ENCODE results near the gene RAB34.

Gene RAB34

DNA sequence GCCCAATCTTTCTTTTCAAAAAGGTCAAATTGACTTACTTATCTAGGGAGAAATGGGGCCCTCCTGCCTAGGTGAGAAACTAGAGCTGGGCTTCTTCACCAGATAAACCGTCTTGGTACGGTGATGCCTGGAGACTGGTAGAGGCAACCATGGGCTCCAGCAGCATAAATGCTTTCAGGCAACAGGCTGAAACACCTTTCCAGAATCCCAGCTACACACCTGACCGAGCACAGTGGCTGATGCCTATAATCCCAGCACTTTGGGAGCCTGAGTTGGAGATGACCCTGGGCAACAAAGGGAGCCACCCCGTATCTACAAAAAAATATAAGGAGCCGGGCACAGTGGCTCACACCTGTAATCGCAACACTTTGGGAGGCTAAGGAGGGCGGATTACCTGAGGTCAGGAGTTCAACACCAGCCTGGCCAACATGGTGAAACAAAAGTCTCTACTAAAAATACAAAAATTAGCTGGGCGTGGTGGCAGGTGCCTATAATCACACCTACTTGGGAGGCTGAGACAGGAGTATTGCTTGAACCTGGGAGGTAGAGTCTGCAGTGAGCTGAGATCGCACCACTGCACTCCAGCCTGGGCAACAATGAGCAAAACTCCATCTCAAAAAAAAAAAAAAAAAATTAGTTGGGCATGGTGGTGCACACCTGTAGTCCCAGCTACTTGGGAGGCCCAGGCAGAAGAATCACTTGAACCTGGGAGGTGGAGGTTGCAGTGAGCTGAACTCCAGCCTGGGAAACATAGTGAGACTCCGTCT is 34.1 kb upstream of the RAB34 start:
- peaks cover 1% of the 10 kb centered on the region; the same call in 1 of the 2 replicates for H3K4me1 ChIP-seq (ENCODE audit: insufficient read depth, low read length)
- no peaks in the 10 kb centered on the region for H3K27me3 ChIP-seq (ENCODE audit: insufficient read depth, low read length)
- H3K9me3 ChIP-seq (ENCODE audit: insufficient read depth, low read depth, low read length) = no peaks in the 10 kb centered on the region
- peaks cover 55% of the 10 kb centered on the region for H3K36me3 ChIP-seq (ENCODE audit: insufficient read depth, low read length)
- no peak overlapping the region for H3K4me3 ChIP-seq (ENCODE audit: low read length)
- no peak overlapping the region for H3K27ac ChIP-seq (ENCODE audit: low read depth, low read length)
- H3K9ac ChIP-seq (ENCODE audit: low read depth, low read length) = no peak overlapping the region
- 95% methylated on average over 9 of the region's 10 CpGs for WGBS

DNA sequence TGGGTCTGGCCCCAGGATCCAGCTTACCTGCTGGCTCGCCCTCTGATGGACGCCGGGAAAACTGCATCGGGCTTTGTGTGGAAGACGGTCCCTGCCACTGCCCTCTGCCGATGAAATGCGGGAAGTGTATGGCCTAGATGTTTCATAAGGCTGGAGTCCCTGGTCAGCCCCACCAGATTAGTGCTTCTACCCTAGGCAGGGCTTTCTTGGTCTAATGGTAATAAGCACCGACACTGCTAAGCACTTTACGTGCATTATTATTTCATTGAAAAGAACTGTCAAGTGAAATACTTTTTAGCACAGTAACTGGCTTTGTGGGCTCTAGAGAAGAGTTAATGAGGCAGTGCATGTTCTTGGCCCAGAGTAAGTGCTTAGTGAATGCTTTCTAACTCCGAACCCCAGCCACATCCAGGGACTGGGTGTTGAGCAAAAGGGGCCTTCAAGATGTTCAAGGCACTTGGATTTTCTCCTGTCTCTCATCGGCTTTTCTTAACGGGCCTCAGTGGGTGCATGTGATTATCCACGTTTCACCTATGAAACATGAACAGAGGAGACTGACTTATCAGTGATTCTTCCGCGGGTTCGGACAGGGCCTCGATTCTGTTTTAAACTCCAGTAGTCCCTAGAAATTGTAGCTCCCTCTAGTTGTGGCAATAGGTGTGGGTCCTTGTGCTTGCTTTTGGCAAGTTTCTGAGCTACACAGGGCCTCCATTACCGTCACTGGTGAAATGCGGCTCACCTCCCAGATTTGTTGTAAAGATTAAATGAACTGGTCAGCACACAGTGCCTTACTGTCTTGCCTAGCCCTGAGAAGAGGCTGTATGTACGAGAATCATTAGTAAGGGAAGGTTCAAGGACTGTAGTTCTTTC is 32.7 kb upstream of the RAB34 start:
- no peak overlapping the region for H3K4me3 ChIP-seq (ENCODE audit: low read length)
- no peaks in the 10 kb centered on the region for H3K9me3 ChIP-seq (ENCODE audit: insufficient read depth, low read depth, low read length)
- H3K4me1 ChIP-seq (ENCODE audit: insufficient read depth, low read length) = peaks cover 14% of the 10 kb centered on the region; the same call in 1 of the 2 replicates
- peak overlapping the region; percentile 4; the same call in 1 of the 2 replicates for H3K27ac ChIP-seq (ENCODE audit: low read depth, low read length)
- no peaks in the 10 kb centered on the region for H3K27me3 ChIP-seq (ENCODE audit: insufficient read depth, low read length)
- H3K9ac ChIP-seq (ENCODE audit: low read depth, low read length) = no peak overlapping the region
- 58% methylated on average over 20 of the region's 20 CpGs for WGBS
- H3K36me3 ChIP-seq (ENCODE audit: insufficient read depth, low read length) = peaks cover 63% of the 10 kb centered on the region

DNA sequence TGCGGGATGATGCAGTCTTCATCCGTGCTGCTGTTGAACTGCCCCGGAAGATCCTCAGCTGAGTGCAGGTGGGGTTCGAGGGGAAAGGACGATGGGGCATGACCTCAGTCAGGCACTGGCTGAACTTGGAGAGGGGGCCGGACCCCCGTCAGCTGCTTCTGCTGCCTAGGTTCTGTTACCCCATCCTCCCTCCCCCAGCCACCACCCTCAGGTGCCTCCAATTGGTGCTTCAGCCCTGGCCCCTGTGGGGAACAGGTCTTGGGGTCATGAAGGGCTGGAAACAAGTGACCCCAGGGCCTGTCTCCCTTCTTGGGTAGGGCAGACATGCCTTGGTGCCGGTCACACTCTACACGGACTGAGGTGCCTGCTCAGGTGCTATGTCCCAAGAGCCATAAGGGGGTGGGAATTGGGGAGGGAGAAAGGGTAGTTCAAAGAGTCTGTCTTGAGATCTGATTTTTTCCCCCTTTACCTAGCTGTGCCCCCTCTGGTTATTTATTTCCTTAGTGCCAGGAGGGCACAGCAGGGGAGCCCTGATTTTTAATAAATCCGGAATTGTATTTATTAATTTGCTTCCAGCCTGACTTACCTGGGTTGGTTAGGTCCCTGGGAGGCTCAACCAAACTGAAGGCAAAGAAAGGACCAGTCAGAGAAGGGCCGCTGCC is 32.0 kb upstream of the RAB34 start:
- H3K4me3 ChIP-seq (ENCODE audit: low read length) = no peak overlapping the region
- no peaks in the 10 kb centered on the region for H3K27me3 ChIP-seq (ENCODE audit: insufficient read depth, low read length)
- H3K4me1 ChIP-seq (ENCODE audit: insufficient read depth, low read length) = peaks cover 14% of the 10 kb centered on the region; the same call in 1 of the 2 replicates
- 71% methylated on average over 11 of the region's 11 CpGs for WGBS
- peak overlapping the region; percentile 50; the same call in 1 of the 2 replicates for H3K27ac ChIP-seq (ENCODE audit: low read depth, low read length)
- no peak overlapping the region for H3K9ac ChIP-seq (ENCODE audit: low read depth, low read length)
- peaks cover 63% of the 10 kb centered on the region for H3K36me3 ChIP-seq (ENCODE audit: insufficient read depth, low read length)
- no peaks in the 10 kb centered on the region for H3K9me3 ChIP-seq (ENCODE audit: insufficient read depth, low read depth, low read length)

DNA sequence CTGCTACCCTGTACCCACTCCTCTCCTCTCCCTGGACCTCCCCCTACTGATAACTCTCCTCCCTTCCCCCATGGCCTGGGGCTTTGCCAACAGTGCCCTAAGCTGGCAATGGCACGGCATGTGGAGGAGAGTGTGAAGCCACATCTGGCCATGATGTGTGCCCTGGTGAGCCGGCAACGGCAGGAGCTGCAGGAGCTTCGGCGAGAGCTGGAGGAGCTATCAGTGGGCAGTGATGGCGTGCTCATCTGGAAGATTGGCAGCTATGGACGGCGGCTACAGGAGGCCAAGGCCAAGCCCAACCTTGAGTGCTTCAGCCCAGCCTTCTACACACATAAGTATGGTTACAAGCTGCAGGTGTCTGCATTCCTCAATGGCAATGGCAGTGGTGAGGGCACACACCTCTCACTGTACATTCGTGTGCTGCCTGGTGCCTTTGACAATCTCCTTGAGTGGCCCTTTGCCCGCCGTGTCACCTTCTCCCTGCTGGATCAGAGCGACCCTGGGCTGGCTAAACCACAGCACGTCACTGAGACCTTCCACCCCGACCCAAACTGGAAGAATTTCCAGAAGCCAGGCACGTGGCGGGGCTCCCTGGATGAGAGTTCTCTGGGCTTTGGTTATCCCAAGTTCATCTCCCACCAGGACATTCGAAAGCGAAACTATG is 31.3 kb upstream of the RAB34 start:
- H3K27ac ChIP-seq (ENCODE audit: low read depth, low read length) = peak overlapping the region; percentile 50; the same call in 1 of the 2 replicates
- H3K9me3 ChIP-seq (ENCODE audit: insufficient read depth, low read depth, low read length) = no peaks in the 10 kb centered on the region
- WGBS = 93% methylated on average over 18 of the region's 18 CpGs
- H3K4me3 ChIP-seq (ENCODE audit: low read length) = no peak overlapping the region
- peaks cover 63% of the 10 kb centered on the region for H3K36me3 ChIP-seq (ENCODE audit: insufficient read depth, low read length)
- H3K4me1 ChIP-seq (ENCODE audit: insufficient read depth, low read length) = peaks cover 14% of the 10 kb centered on the region; the same call in 1 of the 2 replicates
- H3K9ac ChIP-seq (ENCODE audit: low read depth, low read length) = no peak overlapping the region
- no peaks in the 10 kb centered on the region for H3K27me3 ChIP-seq (ENCODE audit: insufficient read depth, low read length)

DNA sequence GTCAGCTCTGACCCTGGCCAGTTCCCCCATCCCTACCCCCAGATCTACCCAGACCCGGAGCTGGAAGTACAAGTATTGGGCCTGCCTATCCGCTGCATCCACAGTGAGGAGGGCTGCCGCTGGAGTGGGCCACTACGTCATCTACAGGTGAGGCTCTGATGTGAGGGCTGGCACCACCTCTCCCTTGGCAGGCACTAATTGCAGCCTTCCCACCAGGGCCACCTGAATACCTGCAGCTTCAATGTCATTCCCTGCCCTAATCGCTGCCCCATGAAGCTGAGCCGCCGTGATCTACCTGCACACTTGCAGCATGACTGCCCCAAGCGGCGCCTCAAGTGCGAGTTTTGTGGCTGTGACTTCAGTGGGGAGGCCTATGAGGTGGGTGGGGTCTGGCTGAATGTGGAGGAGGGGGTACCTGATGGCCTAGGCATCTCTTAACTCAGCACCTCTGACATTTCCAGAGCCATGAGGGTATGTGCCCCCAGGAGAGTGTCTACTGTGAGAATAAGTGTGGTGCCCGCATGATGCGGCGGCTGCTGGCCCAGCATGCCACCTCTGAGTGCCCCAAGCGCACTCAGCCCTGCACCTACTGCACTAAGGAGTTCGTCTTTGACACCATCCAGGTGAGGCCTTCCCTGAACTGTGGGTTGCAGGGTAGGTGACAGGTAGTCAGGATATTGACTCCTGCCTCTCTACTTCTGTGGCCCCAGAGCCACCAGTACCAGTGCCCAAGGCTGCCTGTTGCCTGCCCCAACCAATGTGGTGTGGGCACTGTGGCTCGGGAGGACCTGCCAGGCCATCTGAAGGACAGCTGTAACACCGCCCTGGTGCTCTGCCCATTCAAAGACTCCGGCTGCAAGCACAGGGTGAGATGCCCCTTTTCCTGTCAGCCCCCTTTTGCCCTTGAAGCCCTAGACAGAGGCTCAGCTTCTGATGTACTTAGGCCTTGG is 30.4 kb upstream of the RAB34 start:
- 94% methylated on average over 18 of the region's 18 CpGs for WGBS
- peak overlapping the region; percentile 100 for H3K27ac ChIP-seq (ENCODE audit: low read depth, low read length)
- H3K4me3 ChIP-seq (ENCODE audit: low read length) = no peak overlapping the region
- no peak overlapping the region for H3K9ac ChIP-seq (ENCODE audit: low read depth, low read length)
- peaks cover 63% of the 10 kb centered on the region for H3K36me3 ChIP-seq (ENCODE audit: insufficient read depth, low read length)
- no peaks in the 10 kb centered on the region for H3K27me3 ChIP-seq (ENCODE audit: insufficient read depth, low read length)
- H3K9me3 ChIP-seq (ENCODE audit: insufficient read depth, low read depth, low read length) = no peaks in the 10 kb centered on the region
- peaks cover 14% of the 10 kb centered on the region; the same call in 1 of the 2 replicates for H3K4me1 ChIP-seq (ENCODE audit: insufficient read depth, low read length)

DNA sequence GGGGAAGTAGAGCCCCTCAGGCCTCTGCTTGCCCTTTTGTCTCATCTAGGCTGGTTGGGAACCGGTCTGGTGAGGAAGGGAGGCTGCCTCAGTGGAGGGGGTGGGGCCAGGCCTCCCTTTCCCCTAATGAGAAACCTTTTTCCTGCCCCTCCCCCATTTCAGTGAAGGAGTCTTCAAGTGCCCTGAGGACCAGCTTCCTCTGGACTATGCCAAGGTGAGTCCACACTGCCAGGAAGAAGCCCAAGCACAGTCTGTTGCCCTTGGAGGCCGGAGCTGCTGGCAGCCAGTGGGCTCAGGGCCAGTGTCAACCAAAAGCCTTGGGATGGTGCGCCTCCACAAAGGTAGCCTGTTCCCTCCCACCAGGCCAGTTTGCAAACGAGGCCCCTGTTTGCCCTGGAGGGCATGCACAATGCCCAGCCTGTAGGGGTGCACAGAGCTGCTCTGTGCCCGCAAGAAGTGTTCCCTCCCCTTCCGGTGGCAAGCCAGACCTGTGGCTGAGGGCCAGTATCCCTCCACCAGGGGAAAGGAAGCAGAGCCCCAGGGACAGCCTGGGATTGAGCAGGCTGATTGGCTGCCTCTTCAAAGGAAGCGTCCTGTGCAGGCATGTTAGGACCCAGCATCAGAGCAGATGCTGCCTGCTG is 29.5 kb upstream of the RAB34 start:
- WGBS = 88% methylated on average over 6 of the region's 7 CpGs
- H3K27me3 ChIP-seq (ENCODE audit: insufficient read depth, low read length) = no peaks in the 10 kb centered on the region
- H3K9ac ChIP-seq (ENCODE audit: low read depth, low read length) = peak overlapping the region; percentile 64
- H3K4me3 ChIP-seq (ENCODE audit: low read length) = 0 out of 2 replicates have a peak overlapping the region, but pooled peaks have one; percentile 87
- H3K36me3 ChIP-seq (ENCODE audit: insufficient read depth, low read length) = peaks cover 61% of the 10 kb centered on the region
- peaks cover 14% of the 10 kb centered on the region; the same call in 1 of the 2 replicates for H3K4me1 ChIP-seq (ENCODE audit: insufficient read depth, low read length)
- peak overlapping the region; percentile 100 for H3K27ac ChIP-seq (ENCODE audit: low read depth, low read length)
- no peaks in the 10 kb centered on the region for H3K9me3 ChIP-seq (ENCODE audit: insufficient read depth, low read depth, low read length)

DNA sequence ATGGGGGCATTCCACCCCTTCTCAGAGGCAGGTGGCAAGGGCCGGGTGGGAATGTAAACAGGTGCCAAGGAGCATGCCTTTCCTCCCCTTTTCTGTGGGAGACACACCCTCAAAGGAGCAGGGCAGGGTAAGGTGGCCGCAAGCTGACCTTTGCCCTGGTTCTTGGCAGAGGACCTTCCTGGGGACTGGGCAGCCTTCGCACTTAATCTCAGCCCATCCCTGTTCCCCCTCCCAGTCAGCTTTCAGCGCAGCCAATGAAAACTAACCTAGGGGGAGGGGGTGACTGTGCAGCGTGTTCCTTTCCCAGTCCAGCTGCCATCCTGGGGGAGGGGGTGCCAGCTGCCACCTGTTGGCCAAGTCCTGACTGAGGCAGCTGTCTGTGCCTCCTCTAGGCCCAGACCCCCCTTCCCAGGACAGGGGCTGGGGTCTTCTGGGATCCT is 29.0 kb upstream of the RAB34 start:
- Histone ChIP-seq H3K36me3 (ENCODE audit: insufficient read depth, low read length) (peaks cover 55% of the 10 kb centered on the region), H3K4me1 (ENCODE audit: insufficient read depth, low read length) (peaks cover 14% of the 10 kb centered on the region; the same call in 1 of the 2 replicates), H3K9ac (ENCODE audit: low read depth, low read length) (peak overlapping the region; percentile 64), H3K27me3 (ENCODE audit: insufficient read depth, low read length) (no peaks in the 10 kb centered on the region), H3K4me3 (ENCODE audit: low read length) (peak overlapping the region; percentile 87), H3K27ac (ENCODE audit: low read depth, low read length) (peak overlapping the region; percentile 100), H3K9me3 (ENCODE audit: insufficient read depth, low read depth, low read length) (no peaks in the 10 kb centered on the region)
- 72% methylated on average over 5 of the region's 5 CpGs for WGBS

DNA sequence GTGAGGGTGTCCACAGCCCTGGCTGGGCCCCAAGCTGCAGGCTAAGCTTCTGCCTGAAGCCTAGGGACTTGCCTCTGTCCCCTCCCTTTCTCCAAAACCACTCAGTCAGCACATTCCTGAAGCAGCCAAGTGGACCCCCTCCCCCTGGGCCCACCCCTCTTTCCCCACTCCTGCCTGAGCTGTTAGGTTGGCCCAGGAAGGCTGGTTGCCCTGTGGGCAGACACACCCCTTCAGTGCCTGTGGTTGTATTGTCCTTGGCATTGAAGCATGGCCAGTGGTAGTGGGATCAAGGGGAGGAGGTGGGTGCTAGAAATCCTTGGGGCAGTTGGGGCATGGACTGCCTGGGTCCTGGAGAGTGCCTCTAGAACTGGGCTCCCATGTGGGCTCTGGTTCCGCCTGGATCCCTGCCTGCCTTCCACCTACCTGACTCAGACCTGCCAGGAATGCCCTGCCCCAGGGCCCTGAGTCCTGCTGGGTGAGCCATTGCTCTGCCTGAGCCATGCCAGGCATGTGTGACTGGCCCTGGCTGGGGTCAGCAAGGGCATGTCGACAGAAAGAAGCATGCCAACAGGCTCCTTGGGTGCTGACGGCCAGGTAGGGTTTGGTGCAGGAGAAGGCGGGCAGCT is 28.2 kb upstream of the RAB34 start:
- Histone ChIP-seq H3K9me3 (ENCODE audit: insufficient read depth, low read depth, low read length) (no peaks in the 10 kb centered on the region), H3K27ac (ENCODE audit: low read depth, low read length) (peak overlapping the region; percentile 100), H3K4me3 (ENCODE audit: low read length) (peak overlapping the region; percentile 87), H3K4me1 (ENCODE audit: insufficient read depth, low read length) (peaks cover 14% of the 10 kb centered on the region; the same call in 1 of the 2 replicates), H3K36me3 (ENCODE audit: insufficient read depth, low read length) (peaks cover 51% of the 10 kb centered on the region), H3K9ac (ENCODE audit: low read depth, low read length) (peak overlapping the region; percentile 96), H3K27me3 (ENCODE audit: insufficient read depth, low read length) (no peaks in the 10 kb centered on the region)
- WGBS = 74% methylated on average over 4 of the region's 4 CpGs

Data from HUES64 (cell line).